B cell (primary cell): Measurements from ENCODE around the gene PISD. TPM values are rescaled to one million over a fixed set of nuclear protein-coding genes. Genes with fewer than 3 reads are reported as not detected.
A peak's percentile ranks its signal among the peaks of the same experiment; 100 is the strongest.

Experiments
- ATAC-seq: fragments of 200-7000 bp; cut with Tn5 transposase; one replicate; pipeline ENCODE4 v1.10.0; 2021; ENCODE audit warnings: low read depth, mild to moderate bottlenecking, moderate number of reproducible peaks, moderate library complexity
- CTCF ChIA-PET: fragments of 350-600 bp; sonication (Branson Sonifier 250); formaldehyde crosslinking; loops from one replicate; lab custom pipeline; 2021; ENCODE audit warnings: antibody characterized with exemption, inconsistent platforms; lab: Charles Lee
- POLR2A ChIA-PET: fragments of 350-600 bp; sonication (Branson Sonifier 250); formaldehyde crosslinking; loops from one replicate; lab custom pipeline; 2021; ENCODE audit warnings: antibody characterized with exemption; lab: Charles Lee
- DNase-seq: peaks from one replicate; pipeline ENCODE4 v3.0.0; 2013
- H2AFZ ChIP-seq: 2 replicates; pipeline ENCODE4 v1.6.1; 2012; ENCODE audit warnings: mild to moderate bottlenecking, low read depth, low read length; ENCODE audit not compliant: insufficient read depth, poor library complexity, severe bottlenecking
- H3K27ac ChIP-seq, 2 donors: 1 replicate in 1 of 2; 2 replicates in 1 of 2; pipeline ENCODE4 v1.5.1; 2012 to 2013; ENCODE audit warnings: low read length in 2 of 2, mild to moderate bottlenecking in 2 of 2, moderate library complexity in 1 of 2
- H3K27me3 ChIP-seq, 4 experiments: fragments of 200-600 bp in 1 of 4; sonication (generic) in 1 of 4; replicated peaks in 1 of 4; 1 replicate in 2 of 4; 2 replicates in 2 of 4; pipeline versions ENCODE4 v1.6.1 to v1.7.0; 2013 to 2016; ENCODE audit warnings: low read length in 3 of 4, mild to moderate bottlenecking in 2 of 4, mixed read lengths in 1 of 4, moderate library complexity in 1 of 4; ENCODE audit not compliant: insufficient read depth in 4 of 4, control insufficient read depth in 3 of 4; ENCODE audit errors: control extremely low read depth in 1 of 4
- H3K36me3 ChIP-seq, 2 experiments: replicated peaks in 1 of 2; 1 replicate in 1 of 2; 2 replicates in 1 of 2; pipeline versions ENCODE4 v1.6.1 to v1.7.1; 2013; ENCODE audit warnings: low read length in 1 of 2; ENCODE audit not compliant: insufficient read depth in 2 of 2, control insufficient read depth in 1 of 2; ENCODE audit errors: control extremely low read depth in 1 of 2, extremely low read depth in 1 of 2
- H3K4me1 ChIP-seq, 2 donors: fragments of 200-600 bp in 1 of 2; sonication (generic) in 1 of 2; 1 replicate in 1 of 2; 2 replicates in 1 of 2; pipeline versions ENCODE4 v1.5.1 to v1.6.1; 2013 to 2017; ENCODE audit warnings: low read length in 2 of 2; ENCODE audit not compliant: control insufficient read depth in 2 of 2, insufficient read depth in 2 of 2
- H3K4me2 ChIP-seq: replicated peaks from 2 replicates; pipeline ENCODE3; 2012; ENCODE audit warnings: mild to moderate bottlenecking, low read depth, low read length; ENCODE audit not compliant: poor library complexity, severe bottlenecking
- H3K4me3 ChIP-seq, 5 experiments: fragments of 200-600 bp in 1 of 5; sonication (generic) in 1 of 5; 1 replicate in 3 of 5; 2 replicates in 2 of 5; pipeline versions ENCODE4 v1.5.1 to v1.7.0; 2011 to 2016; ENCODE audit warnings: low read length in 4 of 5, mild to moderate bottlenecking in 4 of 5, low read depth in 2 of 5, control low read depth in 1 of 5, moderate library complexity in 1 of 5; ENCODE audit not compliant: insufficient read depth in 1 of 5; ENCODE audit errors: control extremely low read depth in 1 of 5, extremely low read depth in 1 of 5
- H3K79me2 ChIP-seq: fragments of 200-600 bp; sonication (generic); one replicate; pipeline ENCODE4 v1.6.0; 2016; ENCODE audit warnings: low read length; ENCODE audit not compliant: control insufficient read depth, insufficient read depth
- H3K9ac ChIP-seq: fragments of 200-600 bp; sonication (generic); 2 replicates; pipeline ENCODE4 v1.6.1; 2017; ENCODE audit warnings: mild to moderate bottlenecking, low read length, moderate library complexity
- H3K9me3 ChIP-seq, 3 donors: one replicate each; pipeline versions ENCODE4 v1.6.1 to v1.7.1; 2013; ENCODE audit warnings: low read length in 2 of 3; ENCODE audit not compliant: control insufficient read depth in 2 of 3, insufficient read depth in 1 of 3; ENCODE audit errors: control extremely low read depth in 1 of 3
- H4K20me1 ChIP-seq: 2 replicates; pipeline ENCODE4 v1.6.0; 2012; ENCODE audit warnings: mild to moderate bottlenecking, low read length; ENCODE audit not compliant: insufficient read depth, control insufficient read depth, poor library complexity, severe bottlenecking
- H3K27ac Mint-ChIP-seq: one replicate; pipeline ENCODE4 v1.8.0; 2021; ENCODE audit warnings: mixed read lengths
- H3K27me3 Mint-ChIP-seq: one replicate; pipeline ENCODE4 v1.8.0; 2021; ENCODE audit warnings: mixed read lengths
- H3K4me1 Mint-ChIP-seq: one replicate; pipeline ENCODE4 v1.8.0; 2021; ENCODE audit warnings: mixed read lengths
- H3K4me3 Mint-ChIP-seq: one replicate; pipeline ENCODE4 v1.8.0; 2021; ENCODE audit warnings: mixed read lengths
- H3K9me3 Mint-ChIP-seq: one replicate; pipeline ENCODE4 v1.8.0; 2022; ENCODE audit warnings: mixed read lengths; ENCODE audit not compliant: insufficient read depth
- CTCF ChIP-seq: fragments of 200-600 bp; IDR thresholded peaks from one replicate; pipeline ENCODE4 v1.8.0; 2022; ENCODE audit warnings: antibody characterized with exemption, mild to moderate bottlenecking
- EZH2 ChIP-seq: IDR thresholded peaks from 2 replicates; pipeline ENCODE4 v1.6.1; 2012; ENCODE audit warnings: borderline replicate concordance, low read depth, mild to moderate bottlenecking, moderate library complexity, low read length; ENCODE audit not compliant: insufficient read depth, poor library complexity, severe bottlenecking
- WGBS: methylation state at CpG from one replicate; pipeline ENCODE4 v1.1.5; 2013; ENCODE audit warnings: missing lambda C conversion rate; ENCODE audit not compliant: insufficient coverage; 5-methylcytosine and 5-hydroxymethylcytosine counted together
- intact Hi-C: fragments of 100-400 bp; cut with micrococcal nuclease; formaldehyde crosslinking; loops from one replicate; pipeline ENCODE4 v1.10.0; 2022
- polyA plus RNA-seq: library from polyadenylated mRNA; depleted of rRNA; stranded (reverse); fragments of >200 nt; gene quantifications from 2 replicates; pipeline ENCODE4 v1.2.3, GENCODE V29; 2012
- total RNA-seq, 2 donors: library from RNA; stranded (reverse); fragments of 120-200 nt in 1 of 2; gene quantifications; 1 replicate in 1 of 2; 2 replicates in 1 of 2; pipeline versions ENCODE4 v1.2.3 to v1.2.4, GENCODE V29; 2013 to 2022

The PISD gene
- total and polyA plus RNA-seq, 2 donors (not counting 1 experiment from before 2014, with no cell fraction given), result 35.6 to 52.5 TPM

GRCh38 chr22:31630331-31631329 is 31.4 kb downstream of the PISD start:
- peaks cover 65% of the 10 kb centered on the region for H3K4me1 Mint-ChIP-seq
- WGBS, result 1% methylated on average over 64 of the region's 65 CpGs

More at GRCh38 chr22:31630331-31631329, 31.4 kb downstream of the PISD start:
- peak overlapping the region; percentile 79 for H3K4me2 ChIP-seq
- H2AFZ ChIP-seq, result peak overlapping the region; percentile 73
- intact Hi-C loops, result loop anchor here (1.0 to 10.0 kb wide), 9 partner anchors 32 to 1206 kb away; partner anchors contain the start of genes DRG1, MORC2, MTFP1 and PATZ1
- Mint-ChIP-seq H3K9me3 (no peaks in the 10 kb centered on the region), H3K27me3 (no peaks in the 10 kb centered on the region), H3K4me3 (peak overlapping the region; percentile 92), H3K27ac (peak overlapping the region; percentile 96)
- H3K27me3 ChIP-seq, result no peaks in the 10 kb centered on the region
- peaks cover 23 to 58% of the 10 kb centered on the region in 2 donors for H3K4me1 ChIP-seq
- H3K27ac ChIP-seq, result peak overlapping the region; percentile 95 to 98
- peak overlapping the region in 4 of 5 experiments; percentile 60 to 79 (median 66) for H3K4me3 ChIP-seq
- peak overlapping the region; percentile 76 for H3K9ac ChIP-seq
- H4K20me1 ChIP-seq, result peaks cover 28% of the 10 kb centered on the region
- no peaks in the 10 kb centered on the region for H3K9me3 ChIP-seq
- peaks cover 0 to 12% of the 10 kb centered on the region in 2 experiments for H3K36me3 ChIP-seq
- ATAC-seq (peak; percentile 82), DNase-seq (peak; percentile 98)
- peaks cover 51% of the 10 kb centered on the region for H3K79me2 ChIP-seq
- CTCF ChIA-PET, result interaction anchor here (0.6 to 7.8 kb wide), 18 partner anchors 9 to 285 kb away, joined by 3 to 88 read pairs (median 6); partner anchors contain the start of genes DRG1 and PISD
- TF ChIP-seq CTCF (no peak), EZH2 (no peak)
- POLR2A ChIA-PET, result interaction anchor here (0.5 to 3.2 kb wide), 10 partner anchors 8 to 317 kb away, joined by 3 to 13 read pairs (median 4); partner anchors contain the start of genes PATZ1 and PISD
